ENCODE data around the gene SERPINB10.
"Not testable (repeated sequence)": the region's sequence is repeated elsewhere in the genome, so short reads cannot be mapped to it uniquely, and the experiment has no call there.

The SERPINB10 gene

DNA sequence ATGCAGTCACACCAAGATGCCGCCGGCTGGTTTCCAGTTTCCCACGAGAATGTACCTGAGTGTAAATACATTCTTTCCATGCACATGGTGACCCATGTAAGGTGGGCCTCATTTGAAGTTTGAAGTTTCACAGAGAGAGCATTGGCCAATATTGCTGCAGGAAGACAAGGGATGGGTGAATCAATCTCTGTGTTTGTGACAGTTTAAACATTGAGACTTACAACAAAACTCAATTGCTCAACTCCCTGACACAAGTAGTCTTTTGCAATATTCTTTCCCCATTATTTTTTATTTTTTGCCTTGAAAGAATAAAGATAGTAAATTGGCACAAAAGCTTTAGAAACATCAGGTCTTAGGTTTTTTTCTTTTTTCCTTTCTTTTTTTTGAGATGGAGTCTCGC lies 15.2 kb upstream of the SERPINB10 start:
- DNase-seq (ENCODE audit: low spot score): no peak

DNA sequence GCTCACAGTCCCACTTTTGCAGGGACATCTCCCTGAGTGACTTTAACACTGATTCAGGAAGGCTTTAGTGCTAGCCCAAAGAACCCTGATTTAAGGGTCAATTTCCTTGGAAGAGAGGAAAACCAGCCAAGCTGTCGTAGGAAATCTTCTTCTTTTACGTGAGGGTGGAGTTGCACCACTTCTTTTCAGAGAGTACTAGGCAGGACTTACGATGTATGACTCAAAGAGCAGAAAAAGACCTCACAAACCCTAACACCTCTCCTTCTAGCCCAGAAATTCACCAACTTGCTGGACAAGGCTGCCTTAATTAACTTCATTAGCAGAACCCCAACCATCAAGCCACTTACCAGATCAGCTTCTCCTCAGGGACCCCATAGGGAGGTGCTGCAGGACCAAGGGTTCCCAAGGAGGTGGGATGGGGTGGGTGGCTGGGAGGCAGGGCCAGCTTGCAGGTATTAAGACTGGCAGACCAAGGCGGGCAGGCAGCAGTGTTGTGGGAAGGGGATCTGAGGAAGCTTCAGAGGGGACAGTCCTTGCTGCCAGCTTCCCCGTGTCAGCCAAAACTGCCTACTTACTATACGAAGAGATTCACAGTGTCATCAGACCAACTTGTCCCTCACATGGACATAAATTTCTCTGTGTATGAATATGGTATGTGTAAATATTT lies 13.5 kb upstream of the SERPINB10 start:
- no peak for DNase-seq (ENCODE audit: low spot score)

DNA sequence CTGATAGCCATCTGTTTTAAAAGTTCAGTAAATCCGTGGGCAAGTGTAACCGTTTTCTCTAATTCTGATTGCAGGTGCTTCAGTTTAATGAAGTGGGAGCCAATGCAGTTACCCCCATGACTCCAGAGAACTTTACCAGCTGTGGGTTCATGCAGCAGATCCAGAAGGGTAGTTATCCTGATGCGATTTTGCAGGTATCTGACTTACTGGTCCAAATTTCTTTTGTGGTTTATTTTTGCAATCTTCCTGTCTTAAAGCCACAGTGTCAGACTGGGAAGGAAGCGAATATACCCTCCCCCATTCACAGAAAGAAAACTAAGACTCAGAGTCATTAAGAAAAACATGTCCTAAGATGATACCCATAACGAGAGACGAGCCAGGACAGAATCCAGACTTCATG lies 12.6 kb upstream of the SERPINB10 start:
- DNase-seq (ENCODE audit: low spot score): no peak

DNA sequence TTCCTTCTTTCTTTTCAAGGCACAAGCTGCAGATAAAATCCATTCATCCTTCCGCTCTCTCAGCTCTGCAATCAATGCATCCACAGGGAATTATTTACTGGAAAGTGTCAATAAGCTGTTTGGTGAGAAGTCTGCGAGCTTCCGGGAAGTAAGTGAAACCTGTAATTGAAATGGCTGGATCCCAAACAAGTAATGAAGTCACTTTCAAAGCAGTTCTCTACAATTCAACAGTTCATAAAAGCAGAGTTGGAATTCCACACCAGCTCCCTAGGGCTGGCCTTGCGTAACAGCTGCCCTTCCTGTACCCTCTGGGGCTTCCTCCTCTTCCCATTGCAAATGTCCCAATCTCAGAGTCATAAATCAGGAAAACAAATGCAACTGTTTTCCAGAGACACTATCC lies 10.7 kb upstream of the SERPINB10 start:
- peak; percentile 22 for DNase-seq (ENCODE audit: low spot score)

DNA sequence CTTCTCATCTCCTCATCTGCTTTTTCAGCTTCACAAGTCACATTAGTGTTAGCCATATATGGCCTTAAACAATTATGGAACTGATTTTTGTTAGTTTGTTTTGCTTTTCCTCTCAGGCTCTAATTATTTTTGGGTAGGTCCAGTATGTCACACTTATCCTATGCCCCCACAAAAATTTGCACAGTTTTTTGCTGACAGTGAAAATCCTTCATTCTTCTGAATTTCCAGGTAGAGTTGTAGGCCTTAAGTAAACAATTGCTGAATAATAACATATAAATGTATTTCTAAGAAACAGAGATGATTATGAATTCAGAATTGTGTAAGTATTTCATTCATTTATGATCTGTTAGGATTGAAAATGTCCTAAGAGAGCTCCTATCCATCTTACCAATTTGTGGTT lies 8.6 kb upstream of the SERPINB10 start:
- no peak for DNase-seq (ENCODE audit: low spot score)

DNA sequence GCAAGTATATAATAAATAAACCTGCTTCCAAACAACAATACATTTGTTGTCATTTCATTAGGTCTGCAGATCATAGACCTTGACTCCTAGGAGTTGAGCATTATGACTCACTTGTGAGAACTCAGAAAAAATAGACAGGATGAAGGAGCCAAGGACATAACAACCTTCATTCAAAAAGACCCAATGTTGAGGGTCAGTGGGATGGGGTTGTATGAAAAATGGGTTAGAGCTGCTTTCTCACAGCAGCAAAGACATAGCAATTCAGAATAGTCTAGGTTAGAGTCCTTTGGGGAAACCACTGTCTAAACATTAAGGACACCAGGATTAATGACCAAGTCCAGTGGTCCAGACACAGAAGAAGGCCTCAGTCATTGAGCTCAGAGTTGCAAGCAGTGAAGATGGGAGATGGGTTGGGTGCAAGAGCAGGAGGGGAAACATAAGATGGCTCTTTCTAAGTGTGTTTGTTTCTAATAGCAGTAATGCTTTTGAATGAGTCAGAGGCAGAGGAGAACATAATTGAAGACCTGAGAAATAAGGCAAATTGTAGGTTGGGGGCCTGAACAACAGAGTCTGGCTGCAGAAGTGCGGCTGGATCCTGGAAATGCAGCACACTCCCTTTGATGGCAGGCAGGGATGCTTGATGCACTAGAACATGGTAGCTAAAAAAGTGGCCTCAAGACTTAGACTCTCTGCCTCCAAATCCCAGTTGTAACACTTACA lies 3.7 kb upstream of the SERPINB10 start:
- DNase-seq (ENCODE audit: low spot score): no peak

DNA sequence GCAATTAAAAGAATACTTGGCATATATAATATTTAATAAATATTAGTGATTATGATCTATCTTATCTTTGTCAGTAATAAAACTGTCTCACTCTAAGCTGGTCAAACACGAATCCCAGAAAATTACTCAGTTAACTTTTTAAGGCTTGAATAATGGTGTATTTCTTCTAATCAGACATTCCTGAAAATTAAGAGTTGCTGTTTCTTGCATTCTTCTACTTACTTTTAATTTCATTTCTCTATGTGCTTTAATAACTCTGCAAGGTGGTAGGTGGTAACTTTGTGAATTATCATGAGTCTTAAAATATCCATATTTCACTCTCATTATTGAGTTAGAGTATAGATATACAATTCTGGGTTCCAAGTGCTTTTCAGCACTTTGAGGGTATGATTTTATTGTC lies 3.1 kb upstream of the SERPINB10 start:
- DNase-seq (ENCODE audit: low spot score): no peak

DNA sequence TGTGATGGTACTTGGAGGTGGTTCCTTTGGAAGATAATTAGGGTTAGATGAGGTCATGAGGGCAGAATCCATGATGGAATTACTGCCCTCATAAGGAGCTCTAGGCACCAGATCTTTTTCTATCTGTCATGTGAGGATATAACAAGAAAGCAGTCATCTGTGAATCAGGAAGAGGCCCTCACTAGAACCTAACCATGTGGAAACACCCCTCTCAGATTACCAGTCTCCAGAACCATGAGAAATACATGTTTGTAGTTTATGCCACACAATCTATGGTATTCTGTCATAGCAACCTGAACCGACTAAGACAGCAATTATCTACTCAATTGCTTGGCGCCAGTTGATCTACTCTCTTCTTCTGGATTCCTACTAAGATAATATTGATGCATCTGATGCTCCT lies 2.4 kb upstream of the SERPINB10 start:
- DNase-seq (ENCODE audit: low spot score): no peak

DNA sequence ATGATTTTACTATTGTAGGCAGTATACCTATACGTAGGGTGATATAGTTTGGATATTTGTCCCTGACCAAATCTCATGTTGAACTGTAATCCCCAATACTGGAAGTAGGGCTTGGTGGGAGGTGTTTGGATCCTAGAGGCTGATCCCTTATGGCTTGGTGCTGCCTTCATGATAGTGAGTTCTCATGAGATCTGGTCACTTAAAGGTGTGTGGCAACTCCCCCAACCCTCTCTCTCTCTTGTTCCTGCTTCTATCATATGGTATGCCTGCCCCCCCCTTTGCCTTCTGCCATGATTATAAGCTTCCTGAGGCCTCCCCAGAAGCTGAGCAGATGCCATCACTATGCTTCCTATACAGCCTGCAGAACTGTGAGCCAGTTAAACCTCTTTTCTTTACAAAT lies 1.7 kb upstream of the SERPINB10 start:
- DNase-seq (ENCODE audit: low spot score): no peak

DNA sequence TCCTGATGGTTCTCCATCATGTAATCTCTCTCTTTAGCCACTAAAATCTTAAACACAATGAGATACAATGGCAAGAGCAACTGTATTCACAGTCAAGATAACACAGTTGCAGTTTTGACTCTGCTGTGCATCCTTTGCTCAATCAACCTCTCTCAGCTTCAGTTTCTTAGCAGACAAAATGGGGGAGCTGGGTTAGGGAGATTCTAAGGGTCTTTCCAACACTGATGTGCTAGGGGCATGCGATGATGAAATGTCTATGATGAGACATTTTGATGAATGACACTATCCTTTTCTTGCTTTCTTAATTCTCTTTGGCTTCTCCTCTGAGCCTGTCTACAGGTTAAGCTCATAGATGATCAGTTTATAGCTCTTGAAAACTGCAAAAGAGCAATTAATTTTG lies 1.1 kb downstream of the SERPINB10 start:
- DNase-seq (ENCODE audit: low spot score): no peak

DNA sequence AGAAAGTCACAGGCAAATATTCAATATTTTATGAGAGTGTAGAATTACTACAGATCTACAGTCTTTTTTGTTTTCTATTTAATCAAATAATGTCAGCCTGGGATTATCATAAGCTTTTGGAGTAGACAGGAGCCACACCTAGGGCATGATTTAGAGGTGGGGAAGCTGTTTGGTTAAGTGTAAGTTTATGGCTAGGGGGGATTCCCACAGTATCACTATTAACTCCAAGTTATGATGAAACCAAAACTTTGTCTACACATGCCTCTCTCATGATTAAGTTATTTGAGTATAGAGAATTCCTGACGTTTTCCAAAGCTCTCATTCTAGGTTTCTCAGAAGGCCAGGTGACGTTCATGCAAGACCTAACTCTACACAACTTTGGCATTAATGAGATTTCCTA lies 2.1 kb downstream of the SERPINB10 start:
- no peak for DNase-seq (ENCODE audit: low spot score)

DNA sequence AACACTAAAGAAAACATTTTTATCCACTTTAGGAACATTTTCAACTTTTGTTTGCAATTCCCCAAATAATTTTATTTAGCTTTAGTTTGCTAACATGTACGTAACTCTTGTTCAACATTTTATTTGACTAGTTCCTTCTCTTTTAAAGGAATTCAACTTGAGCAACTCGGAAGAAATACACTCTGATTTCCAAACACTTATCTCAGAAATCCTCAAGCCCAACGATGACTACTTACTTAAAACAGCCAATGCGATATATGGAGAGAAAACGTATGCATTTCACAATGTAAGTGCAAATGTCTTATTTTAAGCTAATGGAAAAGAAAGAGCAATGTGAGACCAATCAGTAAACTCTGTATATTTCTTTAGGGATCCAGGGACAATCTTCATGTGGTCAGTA lies 10.1 kb downstream of the SERPINB10 start:
- no peak for DNase-seq (ENCODE audit: low spot score)

DNA sequence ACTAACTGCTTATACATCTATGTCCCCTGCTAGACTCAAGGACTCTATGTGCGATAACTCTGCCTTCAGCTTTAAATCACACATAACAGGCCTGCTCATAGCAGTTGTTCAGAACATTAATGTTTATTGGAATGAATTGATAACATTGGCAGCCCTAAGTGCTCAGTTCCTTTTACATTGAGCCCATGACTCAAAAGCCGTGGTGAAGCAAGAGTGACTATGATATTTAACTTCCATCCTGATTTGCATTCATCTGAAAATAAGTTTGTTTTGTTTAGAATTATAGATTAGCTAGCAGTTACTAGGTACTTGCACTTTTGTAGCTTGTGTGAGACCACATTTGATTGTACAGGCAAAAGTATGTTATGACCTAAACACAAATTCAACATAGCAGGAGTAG lies 14.3 kb downstream of the SERPINB10 start:
- no peak for DNase-seq (ENCODE audit: low spot score)

DNA sequence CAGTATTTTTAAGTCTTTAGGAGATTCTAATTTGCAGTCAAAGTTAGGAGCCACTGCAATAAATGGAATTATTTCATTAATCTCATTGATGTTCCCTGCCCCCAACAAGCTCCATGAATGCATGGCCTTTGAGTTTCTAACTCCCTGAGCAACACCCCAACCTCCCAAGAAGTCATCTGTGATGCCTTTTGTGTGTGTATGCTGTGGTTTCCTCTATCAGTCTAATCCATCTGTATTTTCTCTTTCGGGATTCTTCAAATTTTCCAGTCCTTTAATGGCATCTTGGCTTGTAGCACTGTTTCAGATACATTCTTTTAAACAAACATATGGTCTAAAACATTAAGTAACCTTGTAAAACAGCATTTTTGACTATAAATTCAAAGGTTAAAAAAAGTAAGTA lies 16.8 kb downstream of the SERPINB10 start:
- peak; percentile 49 for DNase-seq (ENCODE audit: low spot score)

DNA sequence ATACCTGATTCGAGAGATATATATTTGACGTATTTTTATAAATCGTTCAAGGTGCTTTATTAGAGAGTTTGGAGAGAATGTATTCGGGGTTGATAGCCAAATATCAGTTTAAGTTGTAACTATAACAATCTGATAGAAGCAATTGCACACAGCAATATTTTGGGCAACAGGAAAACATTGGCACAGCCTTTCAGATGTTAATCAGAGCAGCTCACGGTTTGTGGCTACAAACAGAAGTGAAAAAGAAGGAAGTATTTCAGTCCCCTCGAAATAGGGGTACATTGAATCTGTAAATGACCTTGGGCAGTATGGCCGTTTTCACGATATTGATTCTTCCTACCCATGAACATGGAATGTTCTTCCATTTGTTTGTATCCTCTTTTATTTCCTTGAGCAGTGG lies 20.6 kb downstream of the SERPINB10 start:
- no peak for DNase-seq (ENCODE audit: low spot score)

DNA sequence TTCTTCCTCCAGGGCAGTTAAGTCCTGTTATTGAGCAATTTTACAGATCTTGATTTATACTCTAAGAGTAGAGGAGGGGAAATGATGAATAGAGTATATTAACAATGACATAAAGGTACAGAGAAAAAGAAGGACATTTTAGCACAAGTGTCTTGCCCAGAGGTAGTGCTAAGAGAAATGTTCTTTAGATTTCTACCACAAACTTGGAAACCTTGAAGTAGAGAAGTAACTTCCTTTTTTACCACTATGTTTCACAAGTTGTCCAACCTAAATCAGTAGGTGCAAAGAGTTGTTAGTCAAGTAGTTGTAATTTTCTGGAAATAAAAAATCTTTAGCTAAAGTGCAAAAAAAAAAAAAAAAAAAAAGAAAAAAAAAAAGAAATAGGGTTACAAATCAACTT lies 21.6 kb downstream of the SERPINB10 start:
- not testable (repeated sequence) for DNase-seq (ENCODE audit: low spot score)

DNA sequence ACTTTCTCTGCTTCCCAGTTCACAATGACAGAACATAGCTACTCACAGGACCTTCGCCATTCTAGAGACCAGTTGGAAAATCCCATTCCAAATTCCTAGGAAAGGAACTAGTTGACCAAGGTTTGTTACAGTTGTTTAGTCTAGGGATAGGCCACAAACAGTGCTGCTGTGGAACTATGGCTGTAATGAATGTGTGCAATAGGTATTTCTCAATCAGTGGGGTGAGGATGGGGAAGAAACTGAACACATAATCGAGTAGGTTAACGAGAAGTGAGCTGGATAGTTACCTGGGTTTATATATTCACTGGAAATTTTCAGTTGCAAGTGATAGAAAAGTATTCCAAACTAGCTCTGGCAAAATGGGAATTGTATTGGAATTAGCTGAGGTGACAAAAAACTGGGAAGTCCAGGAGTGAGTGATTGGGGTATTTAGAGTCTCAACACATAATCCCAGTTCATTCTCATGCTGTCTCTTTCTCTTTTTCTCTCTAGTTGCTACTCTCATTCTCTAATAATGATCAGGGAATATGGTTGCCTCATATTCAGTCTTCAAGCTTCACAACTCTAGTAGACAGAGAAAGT lies 23.1 kb downstream of the SERPINB10 start:
- DNase-seq (ENCODE audit: low spot score): no peak

DNA sequence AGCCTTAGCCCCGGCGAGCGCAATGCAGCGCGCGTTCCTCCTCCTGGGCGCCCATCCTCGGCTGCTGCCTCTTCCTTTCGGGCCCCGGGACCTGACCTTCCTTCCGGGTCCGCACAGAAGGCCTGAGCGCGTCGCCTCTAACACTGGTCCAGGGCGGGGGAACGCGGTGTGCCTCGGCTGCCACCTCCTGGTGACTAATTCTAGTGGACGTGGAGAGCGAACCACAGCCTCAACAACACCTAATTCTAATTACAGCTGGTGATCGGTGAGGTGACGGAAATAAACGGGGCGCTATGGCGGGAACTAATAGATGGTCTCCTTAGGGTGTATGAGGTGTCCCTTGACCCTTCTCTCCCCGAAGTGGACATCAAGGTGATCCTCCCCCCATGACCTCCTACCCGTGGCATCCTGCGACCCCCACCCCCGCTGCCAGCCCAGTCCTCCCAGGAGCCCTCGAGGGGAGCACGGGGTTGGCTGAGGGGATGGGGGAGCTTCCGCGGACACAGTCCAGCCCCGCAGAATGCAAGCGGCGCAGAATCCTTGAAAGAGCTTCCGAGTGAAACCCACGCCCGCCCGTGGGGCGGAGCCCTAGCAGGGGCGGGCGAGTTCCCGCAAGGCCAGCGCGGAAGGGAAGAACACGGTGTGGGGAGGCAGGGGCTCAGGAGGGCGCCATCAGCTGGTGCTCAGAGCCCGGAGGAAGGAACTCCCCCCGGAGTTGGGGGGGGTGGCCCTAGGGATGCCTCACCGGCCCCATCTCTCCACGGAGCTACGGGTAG lies 28.6 kb downstream of the SERPINB10 start:
- DNase-seq (ENCODE audit: low spot score): peak; percentile 93

DNA sequence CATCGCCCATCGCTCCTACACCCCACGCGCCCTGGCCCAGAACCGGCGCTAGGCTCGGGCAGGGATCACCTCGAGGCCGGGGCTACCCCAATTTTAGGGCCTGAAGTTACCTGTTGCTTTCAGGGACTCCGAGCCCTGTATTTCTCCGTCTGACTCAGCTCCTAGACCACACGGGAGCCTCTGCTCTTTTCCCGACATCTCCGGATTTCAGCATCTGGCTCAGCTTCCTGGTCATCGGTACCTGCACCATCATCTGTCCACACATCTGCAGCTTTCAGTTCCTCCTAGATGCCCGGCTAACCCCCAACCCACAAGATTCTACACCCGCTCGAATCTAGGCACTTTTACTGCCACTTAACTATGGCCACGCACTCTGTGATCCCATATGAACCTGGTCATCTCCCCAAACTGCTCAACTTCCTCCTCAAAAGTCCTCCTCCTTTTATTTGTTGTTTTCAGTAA lies 29.2 kb downstream of the SERPINB10 start:
- no peak for DNase-seq (ENCODE audit: low spot score)

DNA sequence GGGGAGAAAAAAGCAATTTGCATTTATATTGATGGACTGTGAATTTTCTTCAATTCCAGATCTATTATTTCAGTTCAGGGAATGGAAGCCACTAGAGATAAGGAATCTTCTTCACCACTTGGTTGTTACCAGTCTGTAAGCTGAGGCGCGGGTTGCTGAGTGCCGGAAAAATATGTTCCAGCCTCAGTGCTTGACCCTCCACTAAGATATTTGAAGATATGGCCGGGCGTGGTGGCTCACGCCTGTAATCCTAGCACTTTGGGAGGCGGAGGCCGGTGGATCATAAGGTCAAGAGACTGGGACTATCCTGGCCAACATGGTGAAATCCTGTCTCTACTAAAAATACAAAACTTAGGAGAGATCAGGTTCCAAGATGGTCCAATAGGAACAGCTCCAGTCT lies 32.2 kb downstream of the SERPINB10 start:
- DNase-seq (ENCODE audit: low spot score): no peak

DNA sequence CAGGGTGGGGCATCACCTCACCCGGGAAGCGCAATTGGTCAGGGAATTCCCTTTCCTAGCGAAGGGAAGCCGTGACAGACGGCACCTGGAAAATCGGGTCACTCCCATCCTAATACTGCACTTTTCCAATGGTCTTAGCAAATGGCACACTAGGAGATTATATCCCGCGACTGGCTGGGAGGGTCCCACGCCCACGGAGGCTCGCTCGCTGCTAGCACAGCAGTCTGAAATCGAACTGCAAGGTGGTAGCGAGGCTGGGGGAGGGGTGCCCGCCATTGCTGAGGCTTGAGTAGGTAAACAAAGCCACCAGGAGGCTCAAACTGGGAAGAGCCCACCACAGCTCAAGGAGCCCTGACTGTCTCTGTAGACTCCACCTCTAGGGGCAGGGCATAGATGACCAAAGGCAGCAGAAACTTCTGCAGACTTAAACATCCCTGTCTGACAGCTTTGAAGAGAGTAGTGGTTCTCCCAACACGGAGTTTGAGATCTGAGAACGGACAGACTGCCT lies 32.8 kb downstream of the SERPINB10 start:
- DNase-seq (ENCODE audit: low spot score): not testable (repeated sequence)

DNA sequence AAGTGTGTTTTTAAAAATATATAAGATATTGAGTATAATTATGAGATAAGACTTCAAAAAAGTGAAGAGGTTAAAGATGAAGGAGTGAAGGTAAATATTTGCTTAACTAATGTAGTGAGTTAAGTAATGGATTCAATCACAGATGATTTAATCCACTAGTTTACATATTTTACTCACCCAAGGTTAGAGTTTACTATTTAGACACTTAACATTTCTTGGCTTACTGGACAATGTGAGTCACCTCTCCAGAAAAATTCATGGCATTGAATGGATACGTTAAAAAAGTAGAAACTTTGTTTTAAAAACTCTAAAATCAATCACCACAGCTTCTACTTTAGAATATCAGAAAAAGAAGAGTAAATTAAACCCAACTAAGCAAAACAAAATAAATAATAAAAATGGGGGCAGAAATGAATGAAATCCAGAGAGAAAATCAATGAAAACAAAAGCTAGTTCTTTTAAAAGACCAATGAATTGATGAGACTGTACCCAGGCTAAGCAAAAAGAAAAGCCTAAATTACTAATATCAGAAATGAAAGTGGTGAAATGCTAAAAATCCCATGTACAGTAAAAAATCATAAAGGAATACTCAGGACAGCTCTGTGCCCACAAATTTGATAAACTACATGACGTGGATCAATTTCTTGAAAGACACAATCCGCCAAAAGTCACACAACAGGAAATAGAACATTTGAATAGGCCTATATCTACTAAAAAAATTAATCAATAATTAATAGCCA lies 39.5 kb downstream of the SERPINB10 start:
- no peak for DNase-seq (ENCODE audit: low spot score)
